Measurements from ENCODE around the gene ICOS.

DNA sequence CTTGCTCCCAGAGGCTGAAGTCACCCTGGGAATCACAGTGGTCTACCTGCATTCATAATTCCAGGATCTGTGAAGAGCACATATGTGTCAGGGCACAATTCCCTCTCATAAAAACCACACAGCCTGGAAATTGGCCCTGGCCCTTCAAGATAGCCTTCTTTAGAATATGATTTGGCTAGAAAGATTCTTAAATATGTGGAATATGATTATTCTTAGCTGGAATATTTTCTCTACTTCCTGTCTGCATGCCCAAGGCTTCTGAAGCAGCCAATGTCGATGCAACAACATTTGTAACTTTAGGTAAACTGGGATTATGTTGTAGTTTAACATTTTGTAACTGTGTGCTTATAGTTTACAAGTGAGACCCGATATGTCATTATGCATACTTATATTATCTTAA, 24.2 kb downstream of the ICOS start:
- TF ChIP-seq, protein P1, sequence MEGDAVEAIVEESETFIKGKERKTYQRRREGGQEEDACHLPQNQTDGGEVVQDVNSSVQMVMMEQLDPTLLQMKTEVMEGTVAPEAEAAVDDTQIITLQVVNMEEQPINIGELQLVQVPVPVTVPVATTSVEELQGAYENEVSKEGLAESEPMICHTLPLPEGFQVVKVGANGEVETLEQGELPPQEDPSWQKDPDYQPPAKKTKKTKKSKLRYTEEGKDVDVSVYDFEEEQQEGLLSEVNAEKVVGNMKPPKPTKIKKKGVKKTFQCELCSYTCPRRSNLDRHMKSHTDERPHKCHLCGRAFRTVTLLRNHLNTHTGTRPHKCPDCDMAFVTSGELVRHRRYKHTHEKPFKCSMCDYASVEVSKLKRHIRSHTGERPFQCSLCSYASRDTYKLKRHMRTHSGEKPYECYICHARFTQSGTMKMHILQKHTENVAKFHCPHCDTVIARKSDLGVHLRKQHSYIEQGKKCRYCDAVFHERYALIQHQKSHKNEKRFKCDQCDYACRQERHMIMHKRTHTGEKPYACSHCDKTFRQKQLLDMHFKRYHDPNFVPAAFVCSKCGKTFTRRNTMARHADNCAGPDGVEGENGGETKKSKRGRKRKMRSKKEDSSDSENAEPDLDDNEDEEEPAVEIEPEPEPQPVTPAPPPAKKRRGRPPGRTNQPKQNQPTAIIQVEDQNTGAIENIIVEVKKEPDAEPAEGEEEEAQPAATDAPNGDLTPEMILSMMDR (IDR thresholded peaks at IDR 0.05), result no peak
- no peak for TF ChIP-seq POLR2A (IDR thresholded peaks at IDR 0.05)
